Measurements from ENCODE around the gene FYN. TPM values are rescaled to one million over a fixed set of nuclear protein-coding genes. Genes with fewer than 3 reads are reported as not detected.

FYN gene
- total RNA-seq, 4 donors from 2014 or later: 37.8 to 65.8 (median 53.8) TPM

- Histone ChIP-seq H3K9me3 (no peaks in the 10 kb centered on the region), H3K27ac (replicated peaks in 1 of 4) (no peak overlapping the region), H3K27me3 (no peaks in the 10 kb centered on the region), H3K4me3 (no peak overlapping the region), H3K36me3 (no peaks in the 10 kb centered on the region), H3K4me1 (peaks cover 9 to 19% (median 14%) of the 10 kb centered on the region in 4 donors)
- DNase-seq (ENCODE audit: extremely low spot score): no peak
- WGBS: 79% methylated on average over 2 of the region's 2 CpGs
- TF ChIP-seq POLR2A (IDR thresholded peaks at IDR 0.05; ENCODE audit: low read depth) (no peak), POLR2AphosphoS5 (IDR thresholded peaks at IDR 0.05) (no peak), EP300 (IDR thresholded peaks at IDR 0.05) (no peak), CTCF (IDR thresholded peaks at IDR 0.05) (no peak)
- intact Hi-C loops (cut with DNase I): no loop called here
Observed at GRCh38 chr6:111653979-111654378, 219.3 kb downstream of the FYN start.

GRCh38 chr6:111653434-111653833 is 219.8 kb downstream of the FYN start:
- TF ChIP-seq POLR2A (IDR thresholded peaks at IDR 0.05; ENCODE audit: low read depth) (no peak), POLR2AphosphoS5 (IDR thresholded peaks at IDR 0.05) (no peak), CTCF (IDR thresholded peaks at IDR 0.05) (no peak), EP300 (IDR thresholded peaks at IDR 0.05) (no peak)
- WGBS: 94% methylated on average over 1 of the region's 1 CpG
- H3K36me3 ChIP-seq: no peaks in the 10 kb centered on the region

GRCh38 chr6:111652156-111652555 is 221.1 kb downstream of the FYN start:
- intact Hi-C loops (cut with DNase I): no loop called here
- H3K4me3 ChIP-seq: no peak overlapping the region
- 98% methylated on average over 5 of the region's 5 CpGs for WGBS
- H3K36me3 ChIP-seq: no peaks in the 10 kb centered on the region
- DNase-seq (ENCODE audit: extremely low spot score): no peak
- no peak overlapping the region for H3K27ac ChIP-seq (replicated peaks in 1 of 4)
- no peak for TF ChIP-seq POLR2A (IDR thresholded peaks at IDR 0.05; ENCODE audit: low read depth)
- no peak for TF ChIP-seq POLR2AphosphoS5 (IDR thresholded peaks at IDR 0.05)
- TF ChIP-seq CTCF (IDR thresholded peaks at IDR 0.05): no peak
- no peak for TF ChIP-seq EP300 (IDR thresholded peaks at IDR 0.05)
- H3K27me3 ChIP-seq: no peaks in the 10 kb centered on the region
- peaks cover 0 to 4% (median 2%) of the 10 kb centered on the region in 4 donors for H3K4me1 ChIP-seq
- no peaks in the 10 kb centered on the region for H3K9me3 ChIP-seq

More at GRCh38 chr6:111653434-111653833, 219.8 kb downstream of the FYN start:
- intact Hi-C loops (cut with DNase I): no loop called here
- no peak for DNase-seq (ENCODE audit: extremely low spot score)
- H3K4me1 ChIP-seq: peaks cover 4 to 13% (median 10%) of the 10 kb centered on the region in 4 donors
- H3K27me3 ChIP-seq: no peaks in the 10 kb centered on the region
- H3K27ac ChIP-seq (replicated peaks in 1 of 4): no peak overlapping the region
- H3K9me3 ChIP-seq: no peaks in the 10 kb centered on the region
- H3K4me3 ChIP-seq: no peak overlapping the region

GRCh38 chr6:111651185-111652034 is 221.8 kb downstream of the FYN start:
- WGBS: 84% methylated on average over 13 of the region's 13 CpGs
- intact Hi-C loops (cut with DNase I): no loop called here
- H3K4me3 ChIP-seq: no peak overlapping the region

More at GRCh38 chr6:111651185-111652034, 221.8 kb downstream of the FYN start:
- Histone ChIP-seq H3K36me3 (no peaks in the 10 kb centered on the region), H3K9me3 (no peaks in the 10 kb centered on the region), H3K27me3 (no peaks in the 10 kb centered on the region), H3K27ac (replicated peaks in 1 of 4) (no peak overlapping the region), H3K4me1 (peaks cover 0 to 6% (median 6%) of the 10 kb centered on the region in 4 donors)
- DNase-seq (ENCODE audit: extremely low spot score): no peak
- TF ChIP-seq CTCF (IDR thresholded peaks at IDR 0.05) (no peak), EP300 (IDR thresholded peaks at IDR 0.05) (no peak), POLR2A (IDR thresholded peaks at IDR 0.05; ENCODE audit: low read depth) (no peak), POLR2AphosphoS5 (IDR thresholded peaks at IDR 0.05) (no peak)

Data from esophagus muscularis mucosa (tissue), 4 donors.